Measurements from ENCODE around the gene SHISAL2B.

- TF ChIP-seq POLR2AphosphoS5 (IDR thresholded peaks at IDR 0.05; ENCODE audit: borderline replicate concordance, low read depth, low read length) (no peak), EZH2 (IDR thresholded peaks at IDR 0.05) (no peak)
Measured at GRCh38 chr5:64646169-64646568, 44.1 kb upstream of the SHISAL2B start.

Measured in SK-N-MC (cell line).